ENCODE measurements around the gene AGAP2.

- TF ChIP-seq GABPA (IDR thresholded peaks at IDR 0.05; ENCODE audit: low read depth) = no peak
- TF ChIP-seq CTCF (IDR thresholded peaks at IDR 0.05; ENCODE audit: insufficient read depth, low read length) = no peak
- TF ChIP-seq, protein P1, sequence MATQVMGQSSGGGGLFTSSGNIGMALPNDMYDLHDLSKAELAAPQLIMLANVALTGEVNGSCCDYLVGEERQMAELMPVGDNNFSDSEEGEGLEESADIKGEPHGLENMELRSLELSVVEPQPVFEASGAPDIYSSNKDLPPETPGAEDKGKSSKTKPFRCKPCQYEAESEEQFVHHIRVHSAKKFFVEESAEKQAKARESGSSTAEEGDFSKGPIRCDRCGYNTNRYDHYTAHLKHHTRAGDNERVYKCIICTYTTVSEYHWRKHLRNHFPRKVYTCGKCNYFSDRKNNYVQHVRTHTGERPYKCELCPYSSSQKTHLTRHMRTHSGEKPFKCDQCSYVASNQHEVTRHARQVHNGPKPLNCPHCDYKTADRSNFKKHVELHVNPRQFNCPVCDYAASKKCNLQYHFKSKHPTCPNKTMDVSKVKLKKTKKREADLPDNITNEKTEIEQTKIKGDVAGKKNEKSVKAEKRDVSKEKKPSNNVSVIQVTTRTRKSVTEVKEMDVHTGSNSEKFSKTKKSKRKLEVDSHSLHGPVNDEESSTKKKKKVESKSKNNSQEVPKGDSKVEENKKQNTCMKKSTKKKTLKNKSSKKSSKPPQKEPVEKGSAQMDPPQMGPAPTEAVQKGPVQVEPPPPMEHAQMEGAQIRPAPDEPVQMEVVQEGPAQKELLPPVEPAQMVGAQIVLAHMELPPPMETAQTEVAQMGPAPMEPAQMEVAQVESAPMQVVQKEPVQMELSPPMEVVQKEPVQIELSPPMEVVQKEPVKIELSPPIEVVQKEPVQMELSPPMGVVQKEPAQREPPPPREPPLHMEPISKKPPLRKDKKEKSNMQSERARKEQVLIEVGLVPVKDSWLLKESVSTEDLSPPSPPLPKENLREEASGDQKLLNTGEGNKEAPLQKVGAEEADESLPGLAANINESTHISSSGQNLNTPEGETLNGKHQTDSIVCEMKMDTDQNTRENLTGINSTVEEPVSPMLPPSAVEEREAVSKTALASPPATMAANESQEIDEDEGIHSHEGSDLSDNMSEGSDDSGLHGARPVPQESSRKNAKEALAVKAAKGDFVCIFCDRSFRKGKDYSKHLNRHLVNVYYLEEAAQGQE (IDR thresholded peaks at IDR 0.05; ENCODE audit: insufficient replicate concordance, low read depth) = no peak
Measured at GRCh38 chr12:57743769-57744168, 5.2 kb upstream of the AGAP2 start.

All from HL-60 (cell line).